Adrenal gland (tissue), 5 donors: ENCODE measurements around the gene PMPCA.

ENCODE experiments used
- CTCF ChIP-seq, 6 experiments: fragments of 450-650 bp in 4 of 6; fragments of 200-600 bp in 2 of 6; sonication (generic) in 1 of 6; IDR thresholded peaks; 1 replicate in 5 of 6; 2 replicates in 1 of 6; pipeline versions ENCODE4 v1.5.1 to v1.8.0; 2016 to 2021; ENCODE audit warnings: antibody characterized with exemption in 6 of 6, mild to moderate bottlenecking in 2 of 6, moderate library complexity in 1 of 6
- POLR2A ChIP-seq, 2 donors: fragments of 450-650 bp; IDR thresholded peaks; one replicate each; pipeline ENCODE4 v1.6.1; 2017; ENCODE audit warnings: antibody characterized with exemption in 2 of 2, mild to moderate bottlenecking in 2 of 2, moderate library complexity in 1 of 2
- donor health status: DM: no; HTN: no; CAD: no.

DNA sequence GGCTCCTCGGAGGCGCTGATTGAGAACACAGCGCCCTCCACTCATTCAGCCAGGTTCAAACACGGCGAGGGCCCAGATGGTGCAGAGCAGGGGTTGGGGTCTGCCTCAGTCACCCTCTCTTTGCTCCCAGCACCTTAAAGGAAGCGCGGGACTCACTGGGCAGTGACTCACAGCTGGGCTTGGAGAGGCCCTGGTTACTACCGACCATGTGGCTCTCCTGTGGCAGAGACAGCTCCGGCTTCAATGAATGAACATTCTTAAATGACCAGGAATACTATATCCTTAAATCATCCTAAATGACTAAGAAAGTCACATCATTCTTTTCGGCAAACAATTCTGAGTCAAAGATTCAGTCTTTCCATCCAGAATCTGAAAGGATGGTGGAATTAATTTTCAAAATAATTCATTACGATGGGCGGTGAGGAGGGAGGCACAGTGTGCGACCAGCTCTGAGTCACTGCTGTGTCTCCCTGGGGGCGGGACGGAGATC is 30.8 kb downstream of the PMPCA start:
- TF ChIP-seq POLR2A (IDR thresholded peaks at IDR 0.05) (no peak), CTCF (IDR thresholded peaks at IDR 0.05) (no peak)
